HepG2 (cell line): Measurements from ENCODE around the gene ADAMTSL3. TPM values are rescaled to one million over a fixed set of nuclear protein-coding genes. Genes with fewer than 3 reads are reported as not detected.

Experiments
- AKAP8 ChIP-seq: sonication (generic); formaldehyde crosslinking; IDR thresholded peaks from 2 replicates; pipeline ENCODE4 v1.5.1; 2020; ENCODE audit warnings: mild to moderate bottlenecking, missing genetic modification reagents
- FOXP1 ChIP-seq, 2 experiments: fragments of 450-650 bp in 1 of 2; IDR thresholded peaks; 2 replicates each; pipeline ENCODE4 v1.6.1; 2017 to 2018; ENCODE audit warnings: antibody characterized with exemption in 1 of 2
- KAT7 ChIP-seq: IDR thresholded peaks from 2 replicates; pipeline ENCODE4 v1.6.1; 2018; ENCODE audit warnings: borderline replicate concordance, missing compliant biosample characterization
- KDM6A ChIP-seq: IDR thresholded peaks from 2 replicates; pipeline ENCODE4 v1.6.1; 2016; ENCODE audit warnings: low read depth
- KLF16 ChIP-seq, 2 experiments: sonication (generic) in 1 of 2; formaldehyde crosslinking in 1 of 2; IDR thresholded peaks; 2 replicates each; pipeline versions ENCODE4 v1.6.1 to v1.8.0; 2016 to 2023; ENCODE audit warnings: missing genetic modification reagents in 2 of 2, missing compliant biosample characterization in 1 of 2
- MED1 ChIP-seq: sonication (generic); formaldehyde crosslinking; IDR thresholded peaks from 2 replicates; pipeline ENCODE4 v1.4.0; 2020; ENCODE audit warnings: missing genetic modification reagents
- PBX3 ChIP-seq: sonication (generic); formaldehyde crosslinking; IDR thresholded peaks from 2 replicates; pipeline ENCODE4 v1.8.1; 2023; ENCODE audit warnings: missing genetic modification reagents, inconsistent platforms, borderline replicate concordance
- PLRG1 ChIP-seq: fragments of 450-650 bp; conservative IDR thresholded peaks from 2 replicates; pipeline ENCODE4 v1.6.1; 2016
- RBFOX2 ChIP-seq: fragments of 200-400 bp; formaldehyde crosslinking; IDR thresholded peaks from 2 replicates; pipeline ENCODE4 v1.6.1; 2017; ENCODE audit warnings: low read depth, mild to moderate bottlenecking, low read length
- SAP130 ChIP-seq: IDR thresholded peaks from 2 replicates; pipeline ENCODE4 v1.6.1; 2016; ENCODE audit warnings: low read depth
- SIN3A ChIP-seq: IDR thresholded peaks from 2 replicates; pipeline ENCODE4 v1.6.1; 2011; ENCODE audit warnings: low read depth, mild to moderate bottlenecking, control low read depth, low read length, borderline replicate concordance
- SMAD9 ChIP-seq: sonication (generic); formaldehyde crosslinking; IDR thresholded peaks from 2 replicates; pipeline ENCODE4 v1.5.1; 2020; ENCODE audit warnings: mild to moderate bottlenecking, missing genetic modification reagents
- USF2 ChIP-seq, 2 experiments: sonication (generic) in 1 of 2; formaldehyde crosslinking in 1 of 2; IDR thresholded peaks; 2 replicates each; pipeline versions ENCODE4 v1.5.1 to v1.6.1; 2011 to 2020; ENCODE audit warnings: borderline replicate concordance in 1 of 2, low read depth in 1 of 2, low read length in 1 of 2, mild to moderate bottlenecking in 1 of 2, missing genetic modification reagents in 1 of 2, moderate library complexity in 1 of 2
- ZFYVE20 ChIP-seq: sonication (generic); formaldehyde crosslinking; IDR thresholded peaks from 2 replicates; pipeline ENCODE4 v1.8.0; 2023; ENCODE audit warnings: low read depth, mild to moderate bottlenecking, moderate library complexity, missing genetic modification reagents, borderline replicate concordance
- ZNF136 ChIP-seq: sonication (generic); formaldehyde crosslinking; IDR thresholded peaks from 2 replicates; pipeline ENCODE4 v1.8.1; 2022; ENCODE audit warnings: low read depth, mild to moderate bottlenecking, moderate library complexity, missing genetic modification reagents
- ZNF547 ChIP-seq: sonication (generic); formaldehyde crosslinking; IDR thresholded peaks from 2 replicates; pipeline ENCODE4 v1.5.1; 2020; ENCODE audit warnings: mild to moderate bottlenecking, missing genetic modification reagents
- ZNF576 ChIP-seq: sonication (generic); formaldehyde crosslinking; IDR thresholded peaks from 2 replicates; pipeline ENCODE4 v1.4.0; 2020; ENCODE audit warnings: mild to moderate bottlenecking, missing genetic modification reagents
- ZNF598 ChIP-seq: sonication (generic); formaldehyde crosslinking; IDR thresholded peaks from 2 replicates; pipeline ENCODE4 v1.5.1; 2020; ENCODE audit warnings: mild to moderate bottlenecking, missing genetic modification reagents, borderline replicate concordance
- ZNF605 ChIP-seq: sonication (generic); formaldehyde crosslinking; IDR thresholded peaks from 2 replicates; pipeline ENCODE4 v1.8.0; 2022; ENCODE audit warnings: mild to moderate bottlenecking, missing genetic modification reagents
- polyA plus RNA-seq, 8 experiments: library from polyadenylated mRNA; depleted of rRNA in 3 of 8; stranded (reverse) in 7 of 8; unstranded in 1 of 8; fragments of >200 nt; fragmentation: Illumina TruSeq in 4 of 8; extraction: Trizol in 4 of 8; gene quantifications; 2 replicates each; pipeline versions ENCODE4 v1.2.1 to v1.2.3, GENCODE V29; 2011 to 2016; ENCODE audit warnings: low read depth in 4 of 8, missing spikeins in 1 of 8, mixed read lengths in 1 of 8; ENCODE audit not compliant: insufficient read depth in 1 of 8
- total RNA-seq, 5 experiments: library from RNA; depleted of rRNA; stranded (reverse); fragments of >200 nt; fragmentation: Illumina TruSeq; extraction: Trizol; gene quantifications; 2 replicates each; pipeline ENCODE4 v1.2.3, GENCODE V29; 2016; ENCODE audit warnings: low read depth in 1 of 5
- TF ChIP-seq, protein P1 (sequence below): IDR thresholded peaks from 2 replicates; pipeline ENCODE4 v1.6.1; 2016; ENCODE audit warnings: low read depth, borderline replicate concordance
- TF ChIP-seq, protein P2 (sequence below): sonication (generic); formaldehyde crosslinking; IDR thresholded peaks from 2 replicates; pipeline ENCODE4 v1.4.0; 2020; ENCODE audit warnings: mild to moderate bottlenecking, missing genetic modification reagents
- TF ChIP-seq, protein P3 (sequence below): sonication (generic); formaldehyde crosslinking; IDR thresholded peaks from 2 replicates; pipeline ENCODE4 v1.5.0; 2020; ENCODE audit warnings: mild to moderate bottlenecking, missing genetic modification reagents

The ADAMTSL3 gene
- total and polyA plus RNA-seq, 2 of the 13 experiments (the other 11 are each of a cell fraction or from before 2014, with no cell fraction given) = 0.04 to 0.09 TPM

DNA sequence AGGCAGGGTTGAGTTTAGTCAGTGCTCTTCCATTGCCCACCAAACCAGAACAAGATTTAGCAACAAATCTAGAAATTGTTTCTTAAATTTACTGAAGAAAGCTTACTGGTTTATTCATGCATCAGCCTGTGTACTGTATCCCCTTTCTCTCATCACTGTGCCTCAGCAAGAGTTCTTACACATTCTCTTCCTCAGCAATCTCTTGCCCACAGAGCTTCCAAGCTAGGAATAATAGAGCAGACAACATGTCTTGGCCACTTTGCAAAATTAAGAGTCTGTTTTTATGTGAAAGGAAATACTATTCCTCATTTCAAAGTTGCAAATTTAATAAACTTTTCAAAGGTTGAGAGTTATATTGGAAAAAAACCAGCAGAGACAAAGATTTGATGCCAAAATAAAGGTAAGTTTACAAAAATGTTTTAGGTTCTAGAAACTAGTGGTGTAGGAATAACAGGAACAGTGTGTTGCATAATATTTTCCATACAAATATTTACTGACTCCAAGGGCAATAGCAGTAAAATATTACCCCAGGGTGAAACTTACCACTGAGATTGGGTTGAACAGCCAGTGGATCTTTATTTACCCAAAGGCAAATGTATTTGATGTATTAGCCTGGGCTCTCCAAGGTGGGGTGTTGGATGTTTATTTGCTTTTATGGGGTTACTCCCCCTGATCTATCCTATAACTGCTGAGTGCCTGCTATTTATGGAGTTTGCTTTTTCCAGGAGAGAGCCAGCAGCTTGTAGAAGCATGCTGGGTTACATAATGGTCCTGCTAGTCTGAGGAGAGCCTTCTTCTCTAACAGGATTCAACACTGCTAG is 276.7 kb downstream of the ADAMTSL3 start (continued):
- TF ChIP-seq MED1 (peak; percentile 66), PBX3 (CRISPR knock-in tag) (no peak), ZNF598 (no peak), FOXP1 (IDR thresholded peaks at IDR 0.05) (no peak), FOXP1 (CRISPR knock-in tag; IDR thresholded peaks at IDR 0.05) (peak; percentile 88), SIN3A (no peak), ZNF605 (CRISPR knock-in tag) (no peak), RBFOX2 (no peak), KDM6A (CRISPR knock-in tag) (no peak), ZNF576 (no peak), ZNF136 (no peak), SMAD9 (CRISPR knock-in tag) (no peak), PLRG1 (no peak), AKAP8 (CRISPR knock-in tag) (no peak), KLF16 (CRISPR knock-in tag; IDR thresholded peaks at IDR 0.05) (peak in 1 of 2 experiments; percentile 64; a peak in 1 of 4 replicates), KAT7 (CRISPR knock-in tag) (no peak), USF2 (IDR thresholded peaks at IDR 0.05; ENCODE audit: low read depth, low read length) (no peak), USF2 (CRISPR knock-in tag; IDR thresholded peaks at IDR 0.05; ENCODE audit: borderline replicate concordance) (no peak), ZFYVE20 (no peak), ZNF547 (no peak), SAP130 (CRISPR knock-in tag) (peak; percentile 46)
- TF ChIP-seq, protein P1, sequence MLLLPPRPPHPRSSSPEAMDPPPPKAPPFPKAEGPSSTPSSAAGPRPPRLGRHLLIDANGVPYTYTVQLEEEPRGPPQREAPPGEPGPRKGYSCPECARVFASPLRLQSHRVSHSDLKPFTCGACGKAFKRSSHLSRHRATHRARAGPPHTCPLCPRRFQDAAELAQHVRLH (CRISPR knock-in tag) = no peak
- TF ChIP-seq, protein P2, sequence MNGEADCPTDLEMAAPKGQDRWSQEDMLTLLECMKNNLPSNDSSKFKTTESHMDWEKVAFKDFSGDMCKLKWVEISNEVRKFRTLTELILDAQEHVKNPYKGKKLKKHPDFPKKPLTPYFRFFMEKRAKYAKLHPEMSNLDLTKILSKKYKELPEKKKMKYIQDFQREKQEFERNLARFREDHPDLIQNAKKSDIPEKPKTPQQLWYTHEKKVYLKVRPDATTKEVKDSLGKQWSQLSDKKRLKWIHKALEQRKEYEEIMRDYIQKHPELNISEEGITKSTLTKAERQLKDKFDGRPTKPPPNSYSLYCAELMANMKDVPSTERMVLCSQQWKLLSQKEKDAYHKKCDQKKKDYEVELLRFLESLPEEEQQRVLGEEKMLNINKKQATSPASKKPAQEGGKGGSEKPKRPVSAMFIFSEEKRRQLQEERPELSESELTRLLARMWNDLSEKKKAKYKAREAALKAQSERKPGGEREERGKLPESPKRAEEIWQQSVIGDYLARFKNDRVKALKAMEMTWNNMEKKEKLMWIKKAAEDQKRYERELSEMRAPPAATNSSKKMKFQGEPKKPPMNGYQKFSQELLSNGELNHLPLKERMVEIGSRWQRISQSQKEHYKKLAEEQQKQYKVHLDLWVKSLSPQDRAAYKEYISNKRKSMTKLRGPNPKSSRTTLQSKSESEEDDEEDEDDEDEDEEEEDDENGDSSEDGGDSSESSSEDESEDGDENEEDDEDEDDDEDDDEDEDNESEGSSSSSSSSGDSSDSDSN (CRISPR knock-in tag) = no peak
- TF ChIP-seq, protein P3, sequence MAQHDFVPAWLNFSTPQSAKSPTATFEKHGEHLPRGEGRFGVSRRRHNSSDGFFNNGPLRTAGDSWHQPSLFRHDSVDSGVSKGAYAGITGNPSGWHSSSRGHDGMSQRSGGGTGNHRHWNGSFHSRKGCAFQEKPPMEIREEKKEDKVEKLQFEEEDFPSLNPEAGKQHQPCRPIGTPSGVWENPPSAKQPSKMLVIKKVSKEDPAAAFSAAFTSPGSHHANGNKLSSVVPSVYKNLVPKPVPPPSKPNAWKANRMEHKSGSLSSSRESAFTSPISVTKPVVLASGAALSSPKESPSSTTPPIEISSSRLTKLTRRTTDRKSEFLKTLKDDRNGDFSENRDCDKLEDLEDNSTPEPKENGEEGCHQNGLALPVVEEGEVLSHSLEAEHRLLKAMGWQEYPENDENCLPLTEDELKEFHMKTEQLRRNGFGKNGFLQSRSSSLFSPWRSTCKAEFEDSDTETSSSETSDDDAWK (CRISPR knock-in tag) = no peak
